ENCODE data around the gene CTXND1. TPM values are rescaled to one million over a fixed set of nuclear protein-coding genes. Genes with fewer than 3 reads are reported as not detected.

The CTXND1 gene
- total RNA-seq, 2 donors from 2014 or later, result 0.04 TPM; not detected in 1

DNA sequence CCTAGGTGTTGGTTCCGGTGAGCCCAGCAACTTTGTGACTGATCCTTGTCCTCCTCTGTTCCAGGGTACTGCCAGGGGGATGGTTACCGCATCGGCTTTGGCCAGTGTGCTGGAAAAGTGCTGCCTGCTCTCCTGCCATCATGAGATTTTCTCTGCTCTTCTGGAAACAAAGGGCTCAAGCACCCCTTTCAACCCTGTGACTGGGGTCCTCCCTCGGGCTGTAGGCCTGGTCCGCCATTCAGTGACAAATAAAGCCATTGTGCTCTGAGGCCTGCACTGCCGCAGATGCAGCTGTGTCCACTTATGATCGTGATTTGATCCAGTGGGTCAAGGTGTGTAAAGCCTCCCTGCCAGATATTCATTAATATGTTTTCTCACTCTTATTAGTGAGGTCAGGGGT lies 65.9 kb downstream of the CTXND1 start:
- 90 to 96% methylated on average over 5 to 7 of the region's 7 CpGs for WGBS, 2 experiments (ENCODE audit: insufficient coverage in 1 of 2, insufficient read length in 1 of 2)
- H3K4me1 ChIP-seq (ENCODE audit: control insufficient read depth, insufficient read depth, low read length), result peaks cover 3% of the 10 kb centered on the region
- no peak overlapping the region for H3K4me3 ChIP-seq (ENCODE audit: low read length)
- no peaks in the 10 kb centered on the region for H3K27me3 Mint-ChIP-seq (ENCODE audit: insufficient read depth)
- H3K27ac Mint-ChIP-seq, result no peak overlapping the region
- H3K9ac ChIP-seq (ENCODE audit: extremely low read depth, low read length, poor library complexity, severe bottlenecking), result no peak overlapping the region
- no peak overlapping the region for H3K27ac ChIP-seq (ENCODE audit: low read depth, low read length)
- TF ChIP-seq, protein P1, sequence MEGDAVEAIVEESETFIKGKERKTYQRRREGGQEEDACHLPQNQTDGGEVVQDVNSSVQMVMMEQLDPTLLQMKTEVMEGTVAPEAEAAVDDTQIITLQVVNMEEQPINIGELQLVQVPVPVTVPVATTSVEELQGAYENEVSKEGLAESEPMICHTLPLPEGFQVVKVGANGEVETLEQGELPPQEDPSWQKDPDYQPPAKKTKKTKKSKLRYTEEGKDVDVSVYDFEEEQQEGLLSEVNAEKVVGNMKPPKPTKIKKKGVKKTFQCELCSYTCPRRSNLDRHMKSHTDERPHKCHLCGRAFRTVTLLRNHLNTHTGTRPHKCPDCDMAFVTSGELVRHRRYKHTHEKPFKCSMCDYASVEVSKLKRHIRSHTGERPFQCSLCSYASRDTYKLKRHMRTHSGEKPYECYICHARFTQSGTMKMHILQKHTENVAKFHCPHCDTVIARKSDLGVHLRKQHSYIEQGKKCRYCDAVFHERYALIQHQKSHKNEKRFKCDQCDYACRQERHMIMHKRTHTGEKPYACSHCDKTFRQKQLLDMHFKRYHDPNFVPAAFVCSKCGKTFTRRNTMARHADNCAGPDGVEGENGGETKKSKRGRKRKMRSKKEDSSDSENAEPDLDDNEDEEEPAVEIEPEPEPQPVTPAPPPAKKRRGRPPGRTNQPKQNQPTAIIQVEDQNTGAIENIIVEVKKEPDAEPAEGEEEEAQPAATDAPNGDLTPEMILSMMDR (conservative IDR thresholded peaks at IDR 0.05), result no peak
- peaks cover 11% of the 10 kb centered on the region for H3K36me3 Mint-ChIP-seq (ENCODE audit: low read depth)
- no peak for DNase-seq
- no peak overlapping the region for H3K4me3 Mint-ChIP-seq
- H3K36me3 ChIP-seq (ENCODE audit: control insufficient read depth, insufficient read depth, low read length), result peaks cover 7% of the 10 kb centered on the region
- peaks cover 6% of the 10 kb centered on the region for H3K9me3 ChIP-seq (ENCODE audit: control insufficient read depth, low read length)
- peaks cover 4% of the 10 kb centered on the region for H3K4me1 Mint-ChIP-seq
- H3K27me3 ChIP-seq (ENCODE audit: control insufficient read depth, insufficient read depth, low read length, poor library complexity, severe bottlenecking), result no peaks in the 10 kb centered on the region
- no peaks in the 10 kb centered on the region for H3K9me3 Mint-ChIP-seq

DNA sequence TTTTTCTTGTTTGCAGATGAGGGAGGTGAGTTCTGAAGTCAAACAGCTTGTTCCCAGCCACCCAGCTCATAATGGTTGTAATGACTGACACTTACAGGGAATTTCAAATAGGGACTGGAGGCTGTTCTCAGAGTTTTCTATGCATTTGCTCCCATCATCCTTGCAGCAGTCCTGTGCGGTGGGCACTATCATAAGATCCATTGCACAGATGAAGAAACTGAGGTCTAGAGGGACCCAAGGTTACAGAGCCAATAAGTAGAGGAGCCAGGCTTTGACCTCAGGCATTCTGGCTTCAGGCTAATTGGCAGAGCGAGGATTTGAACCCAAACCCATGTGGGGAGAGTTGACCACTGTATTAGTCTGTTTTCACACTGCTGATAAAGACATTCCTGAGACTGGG lies 66.9 kb downstream of the CTXND1 start:
- Mint-ChIP-seq H3K27ac (no peak overlapping the region), H3K4me1 (peaks cover 4% of the 10 kb centered on the region), H3K9me3 (no peaks in the 10 kb centered on the region), H3K27me3 (ENCODE audit: insufficient read depth) (no peaks in the 10 kb centered on the region), H3K36me3 (ENCODE audit: low read depth) (peaks cover 11% of the 10 kb centered on the region), H3K4me3 (no peak overlapping the region)
- no peak overlapping the region for H3K27ac ChIP-seq (ENCODE audit: low read depth, low read length)
- no peak for DNase-seq
- 94 to 100% methylated on average over 2 of the region's 2 CpGs for WGBS, 2 experiments (ENCODE audit: insufficient coverage in 1 of 2, insufficient read length in 1 of 2)
- H3K4me3 ChIP-seq (ENCODE audit: low read length), result no peak overlapping the region
- no peaks in the 10 kb centered on the region for H3K27me3 ChIP-seq (ENCODE audit: control insufficient read depth, insufficient read depth, low read length, poor library complexity, severe bottlenecking)
- H3K36me3 ChIP-seq (ENCODE audit: control insufficient read depth, insufficient read depth, low read length), result peaks cover 7% of the 10 kb centered on the region
- H3K9ac ChIP-seq (ENCODE audit: extremely low read depth, low read length, poor library complexity, severe bottlenecking), result no peak overlapping the region
- H3K4me1 ChIP-seq (ENCODE audit: control insufficient read depth, insufficient read depth, low read length), result peaks cover 3% of the 10 kb centered on the region
- TF ChIP-seq, protein P1 (conservative IDR thresholded peaks at IDR 0.05), result no peak
- H3K9me3 ChIP-seq (ENCODE audit: control insufficient read depth, low read length), result peaks cover 6% of the 10 kb centered on the region

DNA sequence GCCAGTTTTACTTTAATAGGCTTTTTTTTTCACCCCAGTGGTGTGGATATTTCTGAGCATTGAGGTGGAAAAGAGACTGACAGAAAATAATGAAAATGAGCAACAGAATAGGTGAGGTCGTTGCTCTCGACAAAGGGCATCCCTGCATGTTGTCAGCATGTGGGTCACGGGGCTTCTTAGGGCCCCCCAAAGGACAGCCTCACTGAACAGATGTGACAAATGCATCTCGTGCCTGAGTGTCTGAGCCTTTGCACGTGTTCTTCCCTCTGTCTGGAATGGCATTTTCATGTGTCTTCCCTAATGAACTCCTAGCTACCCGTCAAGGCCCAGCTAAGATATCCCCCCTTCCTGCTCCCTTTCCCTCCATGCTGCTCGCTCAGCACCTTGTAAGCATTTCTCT lies 67.5 kb downstream of the CTXND1 start:
- H3K36me3 ChIP-seq (ENCODE audit: control insufficient read depth, insufficient read depth, low read length), result peaks cover 7% of the 10 kb centered on the region
- H3K4me3 ChIP-seq (ENCODE audit: low read length), result no peak overlapping the region
- 82 to 83% methylated on average over 6 to 7 of the region's 7 CpGs for WGBS, 2 experiments (ENCODE audit: insufficient coverage in 1 of 2, insufficient read length in 1 of 2)
- H3K9ac ChIP-seq (ENCODE audit: extremely low read depth, low read length, poor library complexity, severe bottlenecking), result no peak overlapping the region
- Mint-ChIP-seq H3K27ac (no peak overlapping the region), H3K9me3 (no peaks in the 10 kb centered on the region), H3K4me1 (peaks cover 4% of the 10 kb centered on the region), H3K4me3 (no peak overlapping the region), H3K36me3 (ENCODE audit: low read depth) (peaks cover 11% of the 10 kb centered on the region), H3K27me3 (ENCODE audit: insufficient read depth) (no peaks in the 10 kb centered on the region)
- peaks cover 3% of the 10 kb centered on the region for H3K4me1 ChIP-seq (ENCODE audit: control insufficient read depth, insufficient read depth, low read length)
- DNase-seq, result no peak
- no peak overlapping the region for H3K27ac ChIP-seq (ENCODE audit: low read depth, low read length)
- H3K27me3 ChIP-seq (ENCODE audit: control insufficient read depth, insufficient read depth, low read length, poor library complexity, severe bottlenecking), result no peaks in the 10 kb centered on the region
- H3K9me3 ChIP-seq (ENCODE audit: control insufficient read depth, low read length), result peaks cover 6% of the 10 kb centered on the region
- TF ChIP-seq, protein P1 (conservative IDR thresholded peaks at IDR 0.05), result no peak

Measured in endodermal cell (in vitro differentiated cells).